ENCODE measurements around the gene PATZ1.
A peak's percentile ranks its signal among the peaks of the same experiment; 100 is the strongest.

Gene PATZ1

GRCh38 chr22:31284281-31285155, 61.6 kb downstream of the PATZ1 start:
- no peak for DNase-seq

DNA sequence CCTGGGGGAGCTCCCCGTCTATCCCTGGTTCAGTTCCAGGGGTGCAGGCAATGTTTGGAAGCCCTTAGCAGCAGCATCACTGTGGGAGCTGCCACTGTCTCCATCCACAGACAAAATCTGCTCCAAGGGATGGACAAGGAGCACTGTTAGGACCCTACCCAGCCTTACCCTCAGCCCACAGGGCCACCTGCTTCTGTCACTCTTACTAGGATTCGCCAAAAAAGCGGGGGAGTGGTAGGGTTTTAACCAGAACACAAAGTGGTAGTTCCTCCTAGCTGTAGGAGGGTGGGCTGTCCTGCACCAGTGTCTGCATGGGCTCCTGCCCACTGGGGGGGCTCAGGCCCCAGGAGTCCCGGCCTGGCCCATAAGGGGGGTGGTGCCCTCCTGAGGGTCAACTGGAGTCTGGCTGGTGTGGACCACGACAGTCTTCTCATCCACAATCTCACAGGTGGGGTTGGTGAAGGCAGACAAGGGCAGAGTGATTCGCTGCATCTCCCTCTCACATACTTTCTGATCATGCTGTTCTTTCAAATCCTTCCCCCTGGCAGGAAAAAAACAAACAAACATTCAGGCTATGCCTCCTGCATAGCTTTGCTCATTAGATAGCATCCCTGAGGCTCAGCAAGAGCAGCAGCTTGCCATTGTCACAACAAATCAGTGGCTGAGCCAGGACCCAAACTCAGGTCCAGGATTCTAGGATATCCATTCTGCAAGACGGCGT, 63.2 kb downstream of the PATZ1 start:
- no peak for DNase-seq

- DNase-seq = peak in 1 of 51 donors; percentile 24
Observed at GRCh38 chr22:31281733-31282132, 64.4 kb downstream of the PATZ1 start.

GRCh38 chr22:31279821-31280505, 66.2 kb downstream of the PATZ1 start:
- DNase-seq = no peak

- DNase-seq = no peak
Observed at GRCh38 chr22:31279327-31279669, 66.8 kb downstream of the PATZ1 start.

- no peak for DNase-seq
Observed at GRCh38 chr22:31278626-31279326, 67.4 kb downstream of the PATZ1 start.

GRCh38 chr22:31278151-31278621, 68.0 kb downstream of the PATZ1 start:
- no peak for DNase-seq

GRCh38 chr22:31277741-31278140, 68.4 kb downstream of the PATZ1 start:
- no peak for DNase-seq

DNA sequence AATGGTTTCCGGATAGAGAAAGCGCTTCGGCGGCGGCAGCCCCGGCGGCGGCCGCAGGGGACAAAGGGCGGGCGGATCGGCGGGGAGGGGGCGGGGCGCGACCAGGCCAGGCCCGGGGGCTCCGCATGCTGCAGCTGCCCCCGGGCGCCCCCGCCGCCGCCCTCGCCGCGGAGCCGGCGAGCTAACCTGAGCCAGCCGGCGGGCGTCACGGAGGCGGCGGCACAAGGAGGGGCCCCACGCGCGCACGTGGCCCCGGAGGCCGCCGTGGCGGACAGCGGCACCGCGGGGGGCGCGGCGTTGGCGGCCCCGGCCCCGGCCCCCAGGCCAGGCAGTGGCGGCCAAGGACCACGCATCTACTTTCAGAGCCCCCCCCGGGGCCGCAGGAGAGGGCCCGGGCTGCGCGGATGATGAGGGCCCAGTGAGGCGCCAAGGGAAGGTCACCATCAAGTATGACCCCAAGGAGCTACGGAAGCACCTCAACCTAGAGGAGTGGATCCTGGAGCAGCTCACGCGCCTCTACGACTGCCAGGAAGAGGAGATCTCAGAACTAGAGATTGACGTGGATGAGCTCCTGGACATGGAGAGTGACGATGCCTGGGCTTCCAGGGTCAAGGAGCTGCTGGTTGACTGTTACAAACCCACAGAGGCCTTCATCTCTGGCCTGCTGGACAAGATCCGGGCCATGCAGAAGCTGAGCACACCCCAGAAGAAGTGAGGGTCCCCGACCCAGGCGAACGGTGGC, 69.5 kb downstream of the PATZ1 start:
- DNase-seq = no peak
